ENCODE results near the gene TCF25. TPM values are rescaled to one million over a fixed set of nuclear protein-coding genes. Genes with fewer than 3 reads are reported as not detected.
A peak's percentile ranks its signal among the peaks of the same experiment; 100 is the strongest.

Gene TCF25
- total RNA-seq, 5 donors from 2014 or later (not counting 1 experiment from before 2014, with no cell fraction given): 289 to 400 (median 322) TPM

DNA sequence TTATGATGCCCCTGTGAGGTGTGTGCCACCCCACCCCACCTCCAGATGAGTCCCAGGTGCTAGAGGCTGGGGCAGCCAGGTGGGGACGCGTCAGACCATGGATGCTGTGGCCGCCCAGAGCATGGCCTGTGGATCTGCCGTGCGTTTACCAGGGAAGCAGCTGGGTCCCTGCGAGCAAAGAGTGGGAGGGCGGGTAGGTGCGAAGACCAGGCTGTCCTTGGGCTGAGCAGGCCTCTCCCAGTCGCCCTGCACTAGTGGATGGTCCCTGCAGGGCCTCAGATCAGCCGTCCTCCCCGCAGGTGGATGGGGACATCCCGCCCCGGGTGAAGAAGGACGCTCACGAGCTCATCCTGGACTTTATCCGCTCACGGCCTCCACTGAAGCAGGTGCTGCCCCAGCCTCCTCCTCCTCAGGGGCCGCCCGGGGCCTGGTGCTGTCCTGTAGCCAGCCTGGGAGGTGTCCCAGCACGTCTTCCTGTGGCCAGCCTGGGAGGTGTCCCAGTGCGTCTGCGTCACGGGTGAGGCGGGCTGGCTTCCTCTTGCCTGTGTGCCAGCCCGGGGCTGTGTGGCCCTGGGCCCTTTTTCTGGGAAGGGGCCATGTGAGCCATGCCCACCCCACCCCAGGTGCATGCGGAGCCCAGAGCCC is 18.0 kb upstream of the TCF25 start:
- ChIA-PET CTCF (no interaction called here), POLR2A (no interaction called here)

GRCh38 chr16:89855986-89856385 is 17.4 kb upstream of the TCF25 start:
- no peaks in the 10 kb centered on the region for H3K27me3 Mint-ChIP-seq

More for the DNA sequence above, 18.0 kb upstream of the TCF25 start:
- Mint-ChIP-seq H3K27me3 (no peaks in the 10 kb centered on the region), H3K4me3 (no peak overlapping the region), H3K9me3 (no peaks in the 10 kb centered on the region), H3K36me3 (no peaks in the 10 kb centered on the region), H3K27ac (no peak overlapping the region), H3K4me1 (no peaks in the 10 kb centered on the region)
- ATAC-seq (replicated peaks in 1 of 4) (no peak), DNase-seq (no peak)
- no peak overlapping the region for H3K4me3 ChIP-seq (ENCODE audit: control insufficient read depth in 1 of 2, extremely low read depth in 1 of 2, low read length in 1 of 2)
- no peaks in the 10 kb centered on the region for H3K9me3 ChIP-seq
- 94% methylated on average over 24 of the region's 26 CpGs for WGBS (ENCODE audit: insufficient coverage)
- H3K36me3 ChIP-seq (ENCODE audit: control insufficient read depth in 2 of 2, extremely low read depth in 1 of 2, insufficient read depth in 1 of 2, low read length in 1 of 2): no peaks in the 10 kb centered on the region
- no peak overlapping the region for H3K27ac ChIP-seq (ENCODE audit: low read length)
- H3K4me1 ChIP-seq (ENCODE audit: control insufficient read depth in 1 of 2, extremely low read depth in 1 of 2, insufficient read depth in 2 of 2, low read length in 2 of 2): peaks cover 0 to 3% of the 10 kb centered on the region in 2 experiments
- peaks cover 0 to 22% of the 10 kb centered on the region in 2 experiments for H3K27me3 ChIP-seq (replicated peaks in 1 of 2; ENCODE audit: control insufficient read depth in 2 of 2, extremely low read depth in 1 of 2, insufficient read depth in 2 of 2, low read length in 1 of 2)

DNA sequence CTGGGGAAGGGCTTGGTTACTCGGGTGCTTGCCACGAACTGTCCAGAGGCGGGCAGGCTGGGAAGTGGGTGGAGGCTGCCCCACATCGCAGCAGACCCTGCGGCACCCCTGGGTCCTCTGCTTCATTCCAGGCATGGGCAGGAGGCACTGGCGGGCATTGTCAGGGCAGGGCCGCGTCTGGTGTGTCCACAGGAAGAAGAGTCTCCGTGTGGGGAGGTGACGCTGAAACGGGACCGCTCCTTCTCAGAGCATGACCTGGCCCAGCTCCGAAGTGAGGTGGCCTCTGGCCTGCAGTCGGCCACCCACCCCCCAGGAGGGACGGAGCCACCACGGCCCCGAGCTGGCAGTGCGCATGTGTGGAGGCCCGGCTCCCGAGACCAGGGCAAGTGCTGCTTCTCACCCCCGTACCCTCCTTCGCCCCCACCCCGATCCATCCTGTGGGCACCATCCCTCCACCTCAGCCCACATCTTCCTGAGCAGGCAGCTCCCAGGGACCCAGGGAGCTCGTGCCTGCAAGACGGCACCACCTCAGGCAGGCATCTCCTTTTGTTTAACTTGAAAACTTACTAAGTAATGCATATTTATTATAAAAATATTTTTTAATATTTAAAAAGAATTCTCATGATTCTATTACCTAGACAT is 14.3 kb upstream of the TCF25 start:
- CTCF ChIA-PET: interaction anchor here (1.8 to 2.1 kb wide), 3 partner anchors 153 to 160 kb away, joined by 5 to 17 read pairs (median 15); no protein-coding TSS in a partner anchor
- Mint-ChIP-seq H3K27me3 (no peaks in the 10 kb centered on the region), H3K27ac (no peak overlapping the region), H3K4me3 (no peak overlapping the region), H3K36me3 (no peaks in the 10 kb centered on the region), H3K9me3 (no peaks in the 10 kb centered on the region), H3K4me1 (peaks cover 23 to 27% (median 24%) of the 10 kb centered on the region in 3 donors)
- WGBS (ENCODE audit: insufficient coverage): 96% methylated on average over 17 of the region's 25 CpGs
- no peak for ATAC-seq (replicated peaks in 1 of 4)
- H3K27ac ChIP-seq (ENCODE audit: low read length): no peak overlapping the region
- POLR2A ChIA-PET: no interaction called here
- H3K27me3 ChIP-seq (replicated peaks in 1 of 2; ENCODE audit: control insufficient read depth in 2 of 2, extremely low read depth in 1 of 2, insufficient read depth in 2 of 2, low read length in 1 of 2): peaks cover 0 to 25% of the 10 kb centered on the region in 2 experiments
- no peaks in the 10 kb centered on the region for H3K36me3 ChIP-seq (ENCODE audit: control insufficient read depth in 2 of 2, extremely low read depth in 1 of 2, insufficient read depth in 1 of 2, low read length in 1 of 2)
- no peak overlapping the region for H3K4me3 ChIP-seq (ENCODE audit: control insufficient read depth in 1 of 2, extremely low read depth in 1 of 2, low read length in 1 of 2)
- peaks cover 11 to 33% of the 10 kb centered on the region in 2 experiments for H3K4me1 ChIP-seq (ENCODE audit: control insufficient read depth in 1 of 2, extremely low read depth in 1 of 2, insufficient read depth in 2 of 2, low read length in 2 of 2)
- no peak for DNase-seq
- H3K9me3 ChIP-seq: no peaks in the 10 kb centered on the region

More at GRCh38 chr16:89855986-89856385, 17.4 kb upstream of the TCF25 start:
- POLR2A ChIA-PET: no interaction called here
- Mint-ChIP-seq H3K36me3 (no peaks in the 10 kb centered on the region), H3K9me3 (no peaks in the 10 kb centered on the region), H3K4me1 (peaks cover 2 to 3% (median 3%) of the 10 kb centered on the region in 3 donors), H3K27ac (no peak overlapping the region), H3K4me3 (no peak overlapping the region)
- Histone ChIP-seq H3K27ac (ENCODE audit: low read length) (no peak overlapping the region), H3K9me3 (no peaks in the 10 kb centered on the region), H3K36me3 (ENCODE audit: control insufficient read depth in 2 of 2, extremely low read depth in 1 of 2, insufficient read depth in 1 of 2, low read length in 1 of 2) (no peaks in the 10 kb centered on the region), H3K27me3 (replicated peaks in 1 of 2; ENCODE audit: control insufficient read depth in 2 of 2, extremely low read depth in 1 of 2, insufficient read depth in 2 of 2, low read length in 1 of 2) (peaks cover 0 to 25% of the 10 kb centered on the region in 2 experiments), H3K4me1 (ENCODE audit: control insufficient read depth in 1 of 2, extremely low read depth in 1 of 2, insufficient read depth in 2 of 2, low read length in 2 of 2) (peaks cover 0 to 8% of the 10 kb centered on the region in 2 experiments), H3K4me3 (ENCODE audit: control insufficient read depth in 1 of 2, extremely low read depth in 1 of 2, low read length in 1 of 2) (no peak overlapping the region)
- no peak for ATAC-seq (replicated peaks in 1 of 4)
- no peak for DNase-seq
- WGBS (ENCODE audit: insufficient coverage): 97% methylated on average over 19 of the region's 22 CpGs
- CTCF ChIA-PET: interaction anchor here in 1 of 2 donors (0.7 kb wide), 1 partner anchor 157 kb away, joined by 3 read pairs; no protein-coding TSS in a partner anchor

GRCh38 chr16:89859615-89860007 is 13.8 kb upstream of the TCF25 start:
- Mint-ChIP-seq H3K4me1 (peaks cover 28 to 33% (median 29%) of the 10 kb centered on the region in 3 donors), H3K36me3 (no peaks in the 10 kb centered on the region)
- POLR2A ChIA-PET: interaction anchor here in 1 of 2 donors (0.6 kb wide), 1 partner anchor 311 kb away, joined by 3 read pairs; no protein-coding TSS in a partner anchor

DNA sequence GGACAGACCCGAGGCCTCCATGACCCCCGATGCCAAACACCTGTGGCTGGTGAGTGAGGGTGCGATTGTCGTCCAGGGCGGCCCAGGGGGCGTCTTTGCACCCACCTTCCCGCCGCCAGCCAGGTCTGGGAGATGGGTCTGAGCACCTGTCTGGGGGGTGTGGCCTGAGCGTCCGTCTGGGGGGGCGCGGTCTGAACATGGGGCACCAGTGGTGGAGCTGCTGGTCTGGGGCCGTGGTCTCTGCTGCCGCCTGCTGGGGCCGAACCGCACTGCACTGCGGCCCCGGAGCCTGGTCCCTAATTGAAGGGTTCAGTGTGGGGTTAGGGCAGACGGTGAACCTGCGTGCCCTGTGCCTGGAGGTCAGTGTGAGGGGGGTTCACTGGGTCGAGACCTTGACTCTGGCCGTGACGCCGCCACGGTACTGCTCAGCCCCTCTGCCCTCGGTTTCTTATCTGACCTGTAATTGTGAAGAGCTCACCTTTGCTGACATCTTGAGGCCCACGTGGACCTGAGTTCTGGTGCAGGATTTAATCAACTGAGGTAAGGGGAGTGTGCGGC is 12.6 kb upstream of the TCF25 start:
- no peaks in the 10 kb centered on the region for H3K36me3 Mint-ChIP-seq
- ChIA-PET POLR2A (interaction anchor here in 1 of 2 donors (0.5 kb wide), 1 partner anchor 133 kb away, joined by 11 read pairs; no protein-coding TSS in a partner anchor), CTCF (interaction anchor here (0.6 to 2.1 kb wide), 12 partner anchors 12 to 668 kb away, joined by 3 to 17 read pairs (median 5); partner anchors contain the start of genes TCF25 (in 2 of the 2) and SPATA2L (in 1 of the 2))
- Histone ChIP-seq H3K9me3 (no peaks in the 10 kb centered on the region), H3K4me3 (ENCODE audit: control insufficient read depth in 1 of 2, extremely low read depth in 1 of 2, low read length in 1 of 2) (no peak overlapping the region), H3K36me3 (ENCODE audit: control insufficient read depth in 2 of 2, extremely low read depth in 1 of 2, insufficient read depth in 1 of 2, low read length in 1 of 2) (no peaks in the 10 kb centered on the region), H3K4me1 (ENCODE audit: control insufficient read depth in 1 of 2, extremely low read depth in 1 of 2, insufficient read depth in 2 of 2, low read length in 2 of 2) (peaks cover 17 to 44% of the 10 kb centered on the region in 2 experiments), H3K27me3 (replicated peaks in 1 of 2; ENCODE audit: control insufficient read depth in 2 of 2, extremely low read depth in 1 of 2, insufficient read depth in 2 of 2, low read length in 1 of 2) (peaks cover 0 to 22% of the 10 kb centered on the region in 2 experiments), H3K27ac (ENCODE audit: low read length) (no peak overlapping the region)
- ATAC-seq (replicated peaks in 1 of 4) (peak; percentile 75 to 80 (median 78)), DNase-seq (peak; percentile 37 to 84 (median 64))
- no peaks in the 10 kb centered on the region for H3K27me3 Mint-ChIP-seq
- no peaks in the 10 kb centered on the region for H3K9me3 Mint-ChIP-seq
- H3K4me3 Mint-ChIP-seq: peak overlapping the region in 1 of 3 donors; percentile 60
- WGBS (ENCODE audit: insufficient coverage): 22% methylated on average over 24 of the region's 28 CpGs
- peak overlapping the region; percentile 12 to 27 for H3K27ac Mint-ChIP-seq
- peaks cover 31 to 41% (median 37%) of the 10 kb centered on the region in 3 donors for H3K4me1 Mint-ChIP-seq

More at GRCh38 chr16:89859615-89860007, 13.8 kb upstream of the TCF25 start:
- no peak for DNase-seq
- Mint-ChIP-seq H3K27me3 (no peaks in the 10 kb centered on the region), H3K4me3 (no peak overlapping the region), H3K9me3 (no peaks in the 10 kb centered on the region), H3K27ac (no peak overlapping the region)
- CTCF ChIA-PET: interaction anchor here (0.5 to 2.1 kb wide), 8 partner anchors 19 to 160 kb away, joined by 3 to 17 read pairs (median 6); no protein-coding TSS in a partner anchor
- Histone ChIP-seq H3K27ac (ENCODE audit: low read length) (no peak overlapping the region), H3K27me3 (replicated peaks in 1 of 2; ENCODE audit: control insufficient read depth in 2 of 2, extremely low read depth in 1 of 2, insufficient read depth in 2 of 2, low read length in 1 of 2) (peaks cover 0 to 25% of the 10 kb centered on the region in 2 experiments), H3K36me3 (ENCODE audit: control insufficient read depth in 2 of 2, extremely low read depth in 1 of 2, insufficient read depth in 1 of 2, low read length in 1 of 2) (no peaks in the 10 kb centered on the region), H3K4me1 (ENCODE audit: control insufficient read depth in 1 of 2, extremely low read depth in 1 of 2, insufficient read depth in 2 of 2, low read length in 2 of 2) (peaks cover 16 to 39% of the 10 kb centered on the region in 2 experiments), H3K9me3 (no peaks in the 10 kb centered on the region), H3K4me3 (ENCODE audit: control insufficient read depth in 1 of 2, extremely low read depth in 1 of 2, low read length in 1 of 2) (no peak overlapping the region)
- no peak for ATAC-seq (replicated peaks in 1 of 4)
- WGBS (ENCODE audit: insufficient coverage): 94% methylated on average over 13 of the region's 16 CpGs

- no peaks in the 10 kb centered on the region for H3K27me3 Mint-ChIP-seq
- H3K27ac Mint-ChIP-seq: no peak overlapping the region
- peaks cover 0 to 22% of the 10 kb centered on the region in 2 experiments for H3K27me3 ChIP-seq (replicated peaks in 1 of 2; ENCODE audit: control insufficient read depth in 2 of 2, extremely low read depth in 1 of 2, insufficient read depth in 2 of 2, low read length in 1 of 2)
- H3K36me3 Mint-ChIP-seq: no peaks in the 10 kb centered on the region
- no peak overlapping the region for H3K27ac ChIP-seq (ENCODE audit: low read length)
- CTCF ChIA-PET: interaction anchor here (0.5 to 2.1 kb wide), 9 partner anchors 12 to 669 kb away, joined by 3 to 17 read pairs (median 6); partner anchors contain the start of gene TCF25 (in 1 of the 2)
- H3K9me3 ChIP-seq: no peaks in the 10 kb centered on the region
- WGBS (ENCODE audit: insufficient coverage): 92% methylated on average over 8 of the region's 12 CpGs
- no peak overlapping the region for H3K4me3 ChIP-seq (ENCODE audit: control insufficient read depth in 1 of 2, extremely low read depth in 1 of 2, low read length in 1 of 2)
- POLR2A ChIA-PET: no interaction called here
- H3K4me1 ChIP-seq (ENCODE audit: control insufficient read depth in 1 of 2, extremely low read depth in 1 of 2, insufficient read depth in 2 of 2, low read length in 2 of 2): peaks cover 17 to 44% of the 10 kb centered on the region in 2 experiments
- H3K4me3 Mint-ChIP-seq: no peak overlapping the region
- no peaks in the 10 kb centered on the region for H3K9me3 Mint-ChIP-seq
- H3K4me1 Mint-ChIP-seq: peaks cover 31 to 41% (median 37%) of the 10 kb centered on the region in 3 donors
- H3K36me3 ChIP-seq (ENCODE audit: control insufficient read depth in 2 of 2, extremely low read depth in 1 of 2, insufficient read depth in 1 of 2, low read length in 1 of 2): no peaks in the 10 kb centered on the region
- ATAC-seq (replicated peaks in 1 of 4): no peak
- DNase-seq: no peak
Observed at GRCh38 chr16:89861648-89862047, 11.7 kb upstream of the TCF25 start.

Data from T-cell (primary cell).